Spleen (tissue), 11 donors: ENCODE measurements around the gene EIF4E. TPM values are rescaled to one million over a fixed set of nuclear protein-coding genes. Genes with fewer than 3 reads are reported as not detected.
"Not testable (repeated sequence)": the region's sequence is repeated elsewhere in the genome, so short reads cannot be mapped to it uniquely, and the experiment has no call there.

Experiments used
- DNase-seq: peaks from one replicate; pipeline ENCODE4 v3.0.0-alpha.2; 2020
- H3K27ac ChIP-seq, 8 donors: fragments of 200-600 bp; sonication (generic) in 7 of 8; 1 replicate in 4 of 8; 2 replicates in 4 of 8; pipeline versions ENCODE4 v1.5.0 to v1.8.0; 2016 to 2021; ENCODE audit warnings: inconsistent platforms in 4 of 8, mild to moderate bottlenecking in 4 of 8, moderate library complexity in 1 of 8
- H3K27me3 ChIP-seq, 7 donors: fragments of 200-600 bp; sonication (generic) in 6 of 7; replicated peaks in 1 of 7; 1 replicate in 4 of 7; 2 replicates in 3 of 7; pipeline versions ENCODE4 v1.5.0 to v1.8.0; 2016 to 2021; ENCODE audit warnings: inconsistent platforms in 3 of 7, mild to moderate bottlenecking in 1 of 7
- H3K36me3 ChIP-seq, 6 donors: fragments of 200-600 bp; sonication (generic) in 5 of 6; 1 replicate in 4 of 6; 2 replicates in 2 of 6; pipeline versions ENCODE4 v1.5.0 to v1.8.0; 2016 to 2021; ENCODE audit warnings: inconsistent platforms in 2 of 6
- H3K4me1 ChIP-seq, 6 donors: fragments of 200-600 bp; sonication (generic) in 5 of 6; 1 replicate in 3 of 6; 2 replicates in 3 of 6; pipeline versions ENCODE4 v1.5.0 to v1.8.0; 2016 to 2021; ENCODE audit warnings: inconsistent platforms in 3 of 6
- H3K4me3 ChIP-seq, 8 donors: fragments of 200-600 bp; sonication (generic) in 7 of 8; 1 replicate in 4 of 8; 2 replicates in 4 of 8; pipeline versions ENCODE4 v1.5.0 to v1.8.0; 2016 to 2021; ENCODE audit warnings: inconsistent platforms in 4 of 8, mild to moderate bottlenecking in 4 of 8, moderate library complexity in 2 of 8
- H3K9me3 ChIP-seq, 8 donors: fragments of 200-600 bp; sonication (generic) in 7 of 8; 1 replicate in 4 of 8; 2 replicates in 4 of 8; pipeline versions ENCODE4 v1.5.0 to v1.8.0; 2016 to 2021; ENCODE audit warnings: inconsistent platforms in 4 of 8
- POLR2A ChIP-seq, 3 donors: fragments of 450-650 bp; IDR thresholded peaks; one replicate each; pipeline ENCODE4 v1.5.1; 2017; ENCODE audit warnings: antibody characterized with exemption in 3 of 3, mild to moderate bottlenecking in 1 of 3
- POLR2AphosphoS5 ChIP-seq, 3 donors: sonication (generic); formaldehyde crosslinking; IDR thresholded peaks; one replicate each; pipeline ENCODE4 v1.5.1; 2017; ENCODE audit warnings: antibody characterized with exemption in 3 of 3
- WGBS, 5 donors: extraction: QIAGEN DNeasy Blood & Tissue Kit in 3 of 5; methylation state at CpG; one replicate each; pipeline versions ENCODE4 v1.1.5 to v1.1.7; 2013 to 2018; 5-methylcytosine and 5-hydroxymethylcytosine counted together
- intact Hi-C: fragments of 100-400 bp; cut with DNase I; formaldehyde crosslinking; loops from one replicate; pipeline ENCODE4 v1.15.0; 2023; ENCODE audit warnings: low total_unique reads
- polyA plus RNA-seq, 3 donors: library from polyadenylated mRNA; stranded (reverse); fragments of 200-250 nt; gene quantifications; one replicate each; pipeline ENCODE4 v1.2.1, GENCODE V29; 2013
- total RNA-seq, 7 donors: library from RNA; depleted of rRNA in 3 of 7; stranded (reverse); fragments of >200 nt in 3 of 7; fragmentation: NEBNext Ultra II Directional in 4 of 7; extraction: Animal tissue kit (Norgen Biotek cat#: 25700) in 4 of 7; gene quantifications; one replicate each; pipeline versions ENCODE4 v1.1.0 to v1.2.1, GENCODE V29; 2016 to 2021
- TF ChIP-seq, protein P1 (sequence below), 11 experiments: fragments of 200-600 bp in 7 of 11; fragments of 450-650 bp in 4 of 11; sonication (generic) in 4 of 11; IDR thresholded peaks in 8 of 11; conservative IDR thresholded peaks in 3 of 11; 1 replicate in 7 of 11; 2 replicates in 4 of 11; pipeline versions ENCODE4 v1.4.0 to v1.8.0; 2016 to 2021; ENCODE audit warnings: antibody characterized with exemption in 11 of 11, inconsistent platforms in 4 of 11, mild to moderate bottlenecking in 1 of 11
- donor health status: healthy with polysubstance abuse.
- donor health status: DM: no; HTN: no; CAD: no; lungs with moderate emphysema.
- donor health status: DM: no; HTN: no; CAD: no.
- donor health status: Bipolar disorder and iron deficiency.
- donor health status: healthy.
- donor health status: DM: no; HTN: no; CAD: no.
- donor health status: DM: yes; HTN: yes; CAD: no.

The EIF4E gene
- total and polyA plus RNA-seq, 10 donors: 14.4 to 86.5 (median 64.9) TPM

DNA sequence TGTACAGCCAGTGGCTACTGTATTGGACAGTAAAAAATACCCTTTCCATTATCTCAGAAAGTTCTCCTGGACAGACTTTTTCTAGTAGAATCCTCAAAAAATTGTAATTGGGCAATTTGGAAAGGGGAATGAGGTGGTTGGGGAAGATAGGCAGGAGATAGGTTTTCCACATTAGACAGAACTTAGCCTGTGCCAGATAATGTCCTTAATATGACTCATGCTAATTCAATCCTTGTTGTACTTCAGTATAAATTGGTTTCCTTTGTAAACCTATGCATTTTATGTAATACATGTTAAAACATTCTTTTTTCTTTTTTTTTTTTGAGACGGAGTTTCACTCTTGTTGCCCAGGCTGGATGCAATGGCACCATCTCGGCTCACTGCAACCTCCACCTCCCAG, 8.9 kb downstream of the EIF4E start:
- 92 to 100% (median 97%) methylated on average over 2 of the region's 2 CpGs for WGBS, 5 donors
- H3K4me1 ChIP-seq: peaks cover 3 to 100% (median 58%) of the 10 kb centered on the region in 6 donors
- TF ChIP-seq POLR2A (IDR thresholded peaks at IDR 0.05) (no peak), POLR2AphosphoS5 (IDR thresholded peaks at IDR 0.05) (no peak)
- TF ChIP-seq, protein P1, sequence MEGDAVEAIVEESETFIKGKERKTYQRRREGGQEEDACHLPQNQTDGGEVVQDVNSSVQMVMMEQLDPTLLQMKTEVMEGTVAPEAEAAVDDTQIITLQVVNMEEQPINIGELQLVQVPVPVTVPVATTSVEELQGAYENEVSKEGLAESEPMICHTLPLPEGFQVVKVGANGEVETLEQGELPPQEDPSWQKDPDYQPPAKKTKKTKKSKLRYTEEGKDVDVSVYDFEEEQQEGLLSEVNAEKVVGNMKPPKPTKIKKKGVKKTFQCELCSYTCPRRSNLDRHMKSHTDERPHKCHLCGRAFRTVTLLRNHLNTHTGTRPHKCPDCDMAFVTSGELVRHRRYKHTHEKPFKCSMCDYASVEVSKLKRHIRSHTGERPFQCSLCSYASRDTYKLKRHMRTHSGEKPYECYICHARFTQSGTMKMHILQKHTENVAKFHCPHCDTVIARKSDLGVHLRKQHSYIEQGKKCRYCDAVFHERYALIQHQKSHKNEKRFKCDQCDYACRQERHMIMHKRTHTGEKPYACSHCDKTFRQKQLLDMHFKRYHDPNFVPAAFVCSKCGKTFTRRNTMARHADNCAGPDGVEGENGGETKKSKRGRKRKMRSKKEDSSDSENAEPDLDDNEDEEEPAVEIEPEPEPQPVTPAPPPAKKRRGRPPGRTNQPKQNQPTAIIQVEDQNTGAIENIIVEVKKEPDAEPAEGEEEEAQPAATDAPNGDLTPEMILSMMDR (IDR thresholded peaks at IDR 0.05 in 8 of 11, conservative IDR thresholded peaks at IDR 0.05 in 3 of 11): no peak
- H3K4me3 ChIP-seq: no peak overlapping the region
- H3K27me3 ChIP-seq: no peaks in the 10 kb centered on the region
- intact Hi-C loops: loop anchor here (10.0 kb wide), 2 partner anchors 265 to 455 kb away; partner anchors contain the start of gene TSPAN5
- H3K36me3 ChIP-seq: peaks cover 0 to 17% (median 2%) of the 10 kb centered on the region in 6 donors
- H3K9me3 ChIP-seq: no peaks in the 10 kb centered on the region
- DNase-seq: no peak
- no peak overlapping the region for H3K27ac ChIP-seq

DNA sequence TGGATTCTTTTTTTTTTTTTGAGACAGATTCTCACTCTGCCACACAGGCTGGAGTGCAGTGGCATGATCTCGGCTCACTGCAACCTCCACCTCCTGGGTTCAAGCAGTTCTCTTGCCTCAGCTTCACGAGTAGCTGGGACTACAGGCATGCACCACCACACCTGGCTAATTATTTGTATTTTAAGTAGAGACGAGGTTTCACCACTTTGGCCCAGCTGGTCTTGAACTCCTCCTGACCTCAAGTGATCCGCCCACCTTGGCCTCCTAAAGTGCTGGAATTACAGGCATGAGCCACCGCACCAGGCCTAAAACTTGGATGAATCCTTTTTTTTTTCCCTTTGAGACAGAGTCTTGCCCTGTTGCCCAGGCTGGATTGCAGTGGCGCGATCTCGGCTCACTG, 18.2 kb downstream of the EIF4E start:
- DNase-seq, H3K27me3 ChIP-seq, H3K4me3 ChIP-seq, H3K36me3 ChIP-seq, intact Hi-C loops, H3K27ac ChIP-seq, H3K9me3 ChIP-seq: not testable (repeated sequence)
- peaks cover 14 to 99% (median 55%) of the 10 kb centered on the region in 6 donors for H3K4me1 ChIP-seq
- 81 to 92% (median 85%) methylated on average over 8 of the region's 8 CpGs for WGBS, 5 donors

DNA sequence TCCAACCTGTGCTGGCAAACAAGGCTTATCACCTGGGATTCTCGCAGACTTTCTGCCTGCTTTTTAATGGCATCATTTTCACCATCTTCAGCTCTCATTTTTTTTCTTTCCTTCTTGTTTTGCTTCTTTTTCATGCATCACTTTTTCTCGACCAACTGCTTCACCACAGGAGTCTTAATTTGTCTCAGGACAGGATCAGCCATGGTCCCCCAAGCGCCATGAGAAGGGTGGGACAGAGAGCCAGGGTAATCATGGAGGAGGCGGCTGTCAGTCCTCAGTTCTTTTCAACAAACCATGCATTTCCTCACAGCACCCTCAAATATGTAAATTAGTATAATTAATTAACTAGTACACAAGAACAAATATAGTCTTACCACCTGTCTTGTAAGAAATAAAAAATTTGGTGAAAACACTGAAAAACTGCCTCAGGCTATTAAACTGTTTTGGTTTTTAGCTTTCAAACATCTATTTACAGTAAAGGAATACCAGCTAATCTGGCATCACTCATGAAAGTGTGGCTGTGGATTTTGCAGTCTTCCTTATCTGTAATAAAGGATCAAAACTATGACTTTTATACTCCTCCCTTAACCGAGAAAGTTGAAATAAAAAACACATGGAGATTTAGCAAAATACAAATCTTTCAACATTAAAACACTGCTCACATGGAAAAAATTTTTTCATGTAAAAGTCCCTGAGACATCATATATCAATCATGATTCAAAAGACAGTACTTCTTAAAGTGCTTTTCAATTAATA, 19.1 kb downstream of the EIF4E start:
- Histone ChIP-seq H3K4me1 (peaks cover 14 to 99% (median 52%) of the 10 kb centered on the region in 6 donors), H3K27ac (no peak overlapping the region), H3K27me3 (no peaks in the 10 kb centered on the region), H3K9me3 (no peaks in the 10 kb centered on the region), H3K36me3 (peaks cover 0 to 7% (median 2%) of the 10 kb centered on the region in 6 donors), H3K4me3 (no peak overlapping the region)
- DNase-seq: no peak
- TF ChIP-seq POLR2AphosphoS5 (IDR thresholded peaks at IDR 0.05) (no peak), POLR2A (IDR thresholded peaks at IDR 0.05) (no peak)
- TF ChIP-seq, protein P1 (IDR thresholded peaks at IDR 0.05 in 8 of 11, conservative IDR thresholded peaks at IDR 0.05 in 3 of 11): no peak
- WGBS, 5 donors: 73 to 87% (median 81%) methylated on average over 5 of the region's 5 CpGs
- intact Hi-C loops: no loop called here

DNA sequence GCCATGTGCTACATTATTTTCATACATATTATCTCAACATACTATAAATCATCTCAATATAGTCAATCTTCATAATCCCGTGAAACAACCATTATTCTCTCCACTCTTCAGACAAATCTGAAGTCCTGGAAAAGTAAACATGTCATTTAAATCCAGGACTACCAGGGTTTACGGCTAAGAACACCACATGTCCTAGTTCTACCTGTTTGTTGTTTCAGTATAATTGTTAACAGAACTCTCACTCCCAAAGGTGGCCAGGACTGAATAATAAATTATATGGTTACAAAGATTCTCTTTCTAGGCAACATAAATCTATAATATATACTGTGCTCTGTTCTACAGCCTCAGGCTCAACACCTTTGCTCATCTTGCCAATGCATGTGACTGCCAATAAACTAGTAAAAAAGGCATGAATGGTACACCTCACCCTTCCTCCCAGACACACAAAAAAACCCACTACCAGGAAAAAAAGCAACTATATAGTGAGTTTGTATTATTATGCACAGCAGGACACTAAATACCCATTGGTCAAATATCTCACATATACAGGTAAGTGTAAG, 20.1 kb downstream of the EIF4E start:
- intact Hi-C loops: no loop called here
- Histone ChIP-seq H3K4me1 (peaks cover 9 to 99% (median 48%) of the 10 kb centered on the region in 6 donors), H3K9me3 (no peaks in the 10 kb centered on the region), H3K27ac (no peak overlapping the region), H3K36me3 (peaks cover 0 to 7% (median 2%) of the 10 kb centered on the region in 6 donors), H3K27me3 (no peaks in the 10 kb centered on the region), H3K4me3 (no peak overlapping the region)
- no peak for DNase-seq
- WGBS, 5 donors: 84 to 99% (median 90%) methylated on average over 2 of the region's 2 CpGs
- TF ChIP-seq, protein P1 (IDR thresholded peaks at IDR 0.05 in 8 of 11, conservative IDR thresholded peaks at IDR 0.05 in 3 of 11): no peak
- TF ChIP-seq POLR2A (IDR thresholded peaks at IDR 0.05): no peak
- TF ChIP-seq POLR2AphosphoS5 (IDR thresholded peaks at IDR 0.05): no peak
